K562 (cell line): Measurements from ENCODE around the gene PTPN11.

Experiments
- ARID3A ChIP-seq: IDR thresholded peaks from 2 replicates; pipeline ENCODE4 v1.6.1; 2012; ENCODE audit warnings: low read depth, low read length, improper control_type of control experiment, borderline replicate concordance
- BRD9 ChIP-seq: fragments of 450-650 bp; IDR thresholded peaks from 2 replicates; pipeline ENCODE4 v1.6.1; 2018; ENCODE audit warnings: low read depth; ENCODE audit not compliant: partially characterized antibody
- CEBPG ChIP-seq, 3 experiments: fragments of 200-800 bp in 1 of 3; sonication (Bioruptor generic) in 1 of 3; sonication (generic) in 1 of 3; formaldehyde crosslinking in 1 of 3; IDR thresholded peaks in 2 of 3; conservative IDR thresholded peaks in 1 of 3; 2 replicates each; pipeline versions ENCODE4 v1.6.1 to v1.8.0; 2016 to 2022; ENCODE audit warnings: missing compliant biosample characterization in 2 of 3, missing genetic modification characterization in 2 of 3, mild to moderate bottlenecking in 1 of 3, missing genetic modification reagents in 1 of 3
- CTCF ChIP-seq, 3 experiments: IDR thresholded peaks in 2 of 3; conservative IDR thresholded peaks in 1 of 3; 2 replicates each; pipeline ENCODE4 v1.5.1; 2011 to 2012; ENCODE audit warnings: low read length in 3 of 3, mild to moderate bottlenecking in 3 of 3, control low read depth in 2 of 3, improper control_type of control experiment in 1 of 3, inconsistent platforms in 1 of 3, low read depth in 1 of 3, mixed read lengths in 1 of 3, moderate library complexity in 1 of 3; ENCODE audit not compliant: insufficient read depth in 2 of 3
- EZH2 ChIP-seq: IDR thresholded peaks from 2 replicates; pipeline ENCODE4 v1.6.1; 2012; ENCODE audit warnings: low read depth, mild to moderate bottlenecking, inconsistent platforms, low read length, borderline replicate concordance
- FOXO4 ChIP-seq: fragments of 450-650 bp; formaldehyde crosslinking; IDR thresholded peaks from 2 replicates; pipeline ENCODE4 v1.4.0; 2020; ENCODE audit warnings: mild to moderate bottlenecking, moderate library complexity
- MEF2D ChIP-seq: conservative IDR thresholded peaks from 2 replicates; pipeline ENCODE4 v1.6.1; 2016; ENCODE audit warnings: low read depth, missing genetic modification characterization, missing compliant biosample characterization
- POLR2A ChIP-seq: fragments of 450-650 bp; conservative IDR thresholded peaks from 2 replicates; pipeline ENCODE4 v1.6.1; 2016
- POLR2AphosphoS5 ChIP-seq: IDR thresholded peaks from 2 replicates; pipeline ENCODE4 v1.6.1; 2011; ENCODE audit warnings: mild to moderate bottlenecking, low read depth, low read length, moderate library complexity; ENCODE audit not compliant: control insufficient read depth, insufficient read depth
- RCOR1 ChIP-seq, 2 experiments: IDR thresholded peaks; 2 replicates each; pipeline ENCODE4 v1.6.1; 2012; ENCODE audit warnings: low read depth in 2 of 2, low read length in 2 of 2, borderline replicate concordance in 1 of 2, improper control_type of control experiment in 1 of 2
- RFX5 ChIP-seq: IDR thresholded peaks from 2 replicates; pipeline ENCODE4 v1.6.1; 2011; ENCODE audit warnings: low read depth, mild to moderate bottlenecking, improper control_type of control experiment, low read length
- ZFX ChIP-seq: sonication (generic); formaldehyde crosslinking; IDR thresholded peaks from 2 replicates; pipeline ENCODE4 v1.8.0; 2022; ENCODE audit warnings: mild to moderate bottlenecking, missing genetic modification reagents, moderate library complexity
- ZNF318 ChIP-seq, 2 experiments: fragments of 450-650 bp; IDR thresholded peaks; 2 replicates each; pipeline ENCODE4 v1.6.1; 2016; ENCODE audit warnings: mild to moderate bottlenecking in 2 of 2, borderline replicate concordance in 1 of 2, low read depth in 1 of 2, moderate library complexity in 1 of 2

- TF ChIP-seq POLR2A (no peak), MEF2D (tag) (no peak), CEBPG (CRISPR knock-in tag; IDR thresholded peaks at IDR 0.05) (no peak), CEBPG (tag; conservative IDR thresholded peaks at IDR 0.05 in 1 of 2, IDR thresholded peaks at IDR 0.05 in 1 of 2) (no peak), RCOR1 (IDR thresholded peaks at IDR 0.05; ENCODE audit: borderline replicate concordance in 1 of 2, low read depth in 2 of 2, low read length in 2 of 2) (no peak), RFX5 (no peak), POLR2AphosphoS5 (no peak), CTCF (IDR thresholded peaks at IDR 0.05 in 2 of 3, conservative IDR thresholded peaks at IDR 0.05 in 1 of 3; ENCODE audit: insufficient read depth in 2 of 3, low read depth in 1 of 3, low read length in 3 of 3) (no peak), EZH2 (no peak), ARID3A (no peak), FOXO4 (CRISPR knock-in tag) (no peak), ZNF318 (IDR thresholded peaks at IDR 0.05; ENCODE audit: borderline replicate concordance in 1 of 2, low read depth in 1 of 2) (no peak), BRD9 (no peak), ZFX (CRISPR knock-in tag) (no peak)
Observed at GRCh38 chr12:112421363-112421762, 2.6 kb downstream of the PTPN11 start.
